Measurements from ENCODE around the gene ZSWIM1.
"Not testable (repeated sequence)": the region's sequence is repeated elsewhere in the genome, so short reads cannot be mapped to it uniquely, and the experiment has no call there.

ZSWIM1 gene

DNA sequence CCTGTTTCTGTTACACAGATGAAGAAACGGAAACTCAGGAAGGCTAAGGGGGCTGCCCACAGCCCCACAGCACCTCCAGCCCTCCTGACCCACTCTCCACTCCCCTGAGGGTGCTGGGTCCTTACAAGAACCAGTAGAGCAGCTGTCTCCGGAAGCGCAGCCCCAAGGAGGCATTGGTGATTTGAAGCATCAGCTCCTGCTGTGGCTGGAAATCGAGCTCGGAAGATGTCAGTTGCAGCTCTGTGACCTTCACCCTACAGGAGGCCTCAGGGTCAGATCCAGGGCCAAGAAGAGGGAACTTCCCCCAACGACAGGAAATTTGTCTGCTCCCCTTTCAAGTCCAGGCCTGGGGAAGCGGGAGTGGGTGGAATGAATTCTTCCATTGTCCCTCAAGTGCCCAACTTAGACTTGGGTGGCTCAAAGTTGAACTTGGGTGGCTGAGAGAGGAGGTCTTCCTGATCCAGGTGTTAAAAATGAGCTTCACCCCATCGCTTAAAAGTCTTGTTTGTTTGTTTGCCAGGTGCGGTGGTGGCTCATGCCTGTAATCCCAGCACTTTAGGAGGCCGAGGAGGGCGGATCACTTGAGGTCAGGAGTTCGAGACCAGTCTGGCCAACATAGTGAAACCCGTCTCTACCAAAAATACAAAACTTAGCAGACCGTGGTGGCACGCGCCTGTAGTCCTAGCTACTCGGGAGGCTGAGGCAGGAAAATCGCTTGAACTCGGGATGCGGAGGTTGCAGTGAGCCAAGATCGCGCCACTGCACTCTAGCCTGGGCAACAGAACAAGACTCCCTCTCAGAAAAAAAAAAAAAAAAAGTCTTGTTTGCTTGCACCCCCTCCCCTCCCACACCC is 29.0 kb downstream of the ZSWIM1 start:
- DNase-seq, result no peak

DNA sequence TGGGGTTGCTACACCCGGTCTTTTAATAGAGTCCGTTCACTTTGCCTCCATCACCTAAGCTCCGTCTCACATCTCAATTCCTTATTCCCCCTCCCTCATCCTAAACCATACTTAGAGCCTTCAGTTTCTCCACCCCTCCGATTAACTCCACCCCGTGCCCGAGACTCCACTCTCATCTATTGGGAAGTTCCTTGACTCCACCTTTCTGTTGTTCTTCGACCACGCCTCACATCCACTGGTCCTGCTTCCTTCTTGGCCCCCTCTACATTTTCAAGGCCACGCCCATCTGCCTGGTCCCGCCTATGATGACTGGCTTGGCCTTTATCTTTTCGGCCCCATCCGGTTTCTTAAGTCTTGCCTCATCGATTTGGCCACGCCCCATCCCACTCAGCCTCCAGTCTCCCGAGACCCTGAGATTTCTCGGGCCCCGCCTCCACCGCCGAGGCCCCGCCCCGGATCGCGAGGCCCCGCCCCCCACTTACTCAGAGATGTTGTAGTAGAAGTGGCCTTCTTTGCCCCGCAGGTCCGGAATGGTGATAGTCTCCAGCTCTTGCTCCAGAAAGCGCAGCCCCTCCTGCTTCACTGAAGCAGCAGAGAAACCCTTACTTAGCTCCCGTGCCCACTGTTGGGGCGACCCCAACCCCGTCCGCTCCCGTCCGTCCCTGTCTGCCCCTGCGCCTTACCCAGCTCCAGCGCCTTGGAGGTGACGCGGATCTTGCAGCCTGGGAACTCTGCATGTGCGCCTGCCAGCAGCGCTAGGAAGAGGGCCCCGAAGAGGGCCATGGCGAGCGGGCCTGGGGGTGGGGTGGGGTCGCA is 29.9 kb downstream of the ZSWIM1 start:
- DNase-seq, result peak; percentile 81

DNA sequence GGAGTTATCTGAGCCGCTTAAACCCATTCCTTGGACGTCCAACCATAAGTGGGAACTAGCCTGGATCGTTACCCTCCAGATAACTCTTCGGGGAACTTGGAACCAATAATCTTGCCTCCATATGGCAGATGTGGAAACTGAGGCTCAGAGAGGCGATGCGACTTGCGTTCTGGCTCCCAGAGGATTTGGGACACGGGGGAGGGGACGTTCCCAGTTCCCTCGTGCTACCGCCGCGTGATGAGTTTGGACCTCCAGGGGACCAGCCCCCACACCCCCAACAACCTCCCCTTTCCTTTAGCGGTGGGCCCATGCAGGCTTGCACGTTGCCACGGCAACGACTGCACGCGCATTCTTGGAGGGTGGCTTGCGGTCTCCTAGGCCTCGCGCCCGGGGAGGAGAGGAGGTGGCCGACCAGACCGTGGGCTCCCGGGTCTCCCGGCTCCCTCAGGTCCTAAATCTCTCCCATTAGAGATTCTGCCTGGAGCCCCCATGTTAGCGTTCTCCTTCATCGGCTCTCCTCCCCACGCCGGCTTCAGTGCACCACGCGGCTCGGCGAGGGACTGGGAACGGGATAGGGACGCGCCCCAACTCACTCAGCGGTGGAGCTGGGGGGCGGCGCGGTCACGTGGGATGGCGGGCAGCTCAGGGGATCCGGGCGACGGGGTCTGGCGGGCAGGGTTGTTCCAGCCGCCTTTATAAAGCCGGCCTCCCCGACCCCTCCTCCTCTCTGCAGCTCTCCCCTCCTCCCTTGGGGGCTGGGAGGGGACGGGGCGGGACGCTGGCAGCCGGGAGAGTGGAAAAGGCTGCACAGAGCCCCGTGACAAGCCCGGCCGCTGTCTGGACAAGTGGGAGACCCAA is 30.7 kb downstream of the ZSWIM1 start, which contains the start of gene PLTP:
TSS of gene PLTP (minus strand) at position 670 of the 858 bp plus-strand sequence. CDS start 703 bp downstream, outside the sequence.
- no peak for DNase-seq

DNA sequence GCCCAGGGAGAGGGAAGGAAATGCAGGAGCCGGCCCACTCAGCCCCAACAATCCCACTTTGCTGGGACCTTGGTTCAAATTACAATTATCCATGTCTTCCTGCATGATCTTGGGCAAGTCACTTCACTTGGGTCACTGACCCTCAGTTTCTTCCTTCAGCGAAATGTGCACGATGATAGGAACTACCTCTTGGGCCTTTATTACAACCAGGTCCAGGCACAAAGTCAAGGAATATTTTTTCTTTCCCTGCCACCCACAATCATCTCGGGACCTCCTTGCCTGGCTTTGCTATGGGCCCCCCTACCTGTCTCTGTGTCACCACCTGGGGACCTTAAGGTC is 31.3 kb downstream of the ZSWIM1 start:
- no peak for DNase-seq

DNA sequence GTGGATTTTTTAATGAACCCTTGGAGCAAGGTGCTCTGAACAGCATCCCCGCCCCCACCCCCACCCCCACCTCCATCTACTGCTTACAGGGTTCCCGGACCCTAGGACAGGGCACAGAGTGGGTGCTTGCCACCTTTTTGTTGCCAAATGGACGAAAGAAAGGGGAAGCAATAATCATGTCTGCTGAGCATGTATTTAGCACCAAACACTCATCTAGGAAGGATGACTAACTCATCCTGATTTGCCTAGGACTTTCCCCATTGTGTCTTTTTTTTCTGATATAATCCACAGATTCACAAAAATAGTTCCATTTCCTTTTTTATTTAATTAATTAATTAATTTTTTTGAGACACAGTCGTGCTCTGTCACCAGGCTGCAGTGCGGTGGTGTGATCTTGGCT is 32.1 kb downstream of the ZSWIM1 start:
- DNase-seq, result no peak

- no peak for DNase-seq
These were observed 36.7 kb downstream of the ZSWIM1 start for GRCh38 chr20:45917790-45918141.

DNA sequence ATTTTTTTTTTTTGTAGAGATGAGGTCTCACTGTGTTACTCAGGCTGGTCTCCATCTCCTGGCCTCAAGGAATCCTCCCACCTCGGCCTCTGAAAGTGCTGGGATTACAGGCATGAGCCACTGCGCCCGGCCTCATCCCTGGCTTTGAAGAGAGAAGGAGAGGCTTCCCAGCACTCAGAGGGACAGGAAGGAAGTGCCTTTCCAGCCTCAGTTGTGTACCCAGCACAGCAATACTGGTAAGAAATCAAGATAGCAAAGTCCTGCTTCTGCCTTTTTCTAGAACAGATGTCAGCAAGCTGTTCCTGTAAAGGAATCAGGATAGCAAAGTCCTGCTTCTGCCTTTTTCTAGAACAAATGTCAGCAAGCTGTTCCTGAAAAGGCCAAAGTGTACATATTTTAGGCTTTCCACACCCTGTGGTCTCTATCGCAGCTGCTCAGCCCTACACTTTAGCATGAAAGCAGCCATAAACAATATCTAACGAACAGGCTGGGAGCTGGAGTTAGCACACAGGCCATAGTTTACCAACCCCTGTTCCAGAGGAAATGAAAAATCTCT is 37.2 kb downstream of the ZSWIM1 start:
- no peak for DNase-seq

- no peak for DNase-seq
These were observed 37.9 kb downstream of the ZSWIM1 start for GRCh38 chr20:45918779-45919537.

DNA sequence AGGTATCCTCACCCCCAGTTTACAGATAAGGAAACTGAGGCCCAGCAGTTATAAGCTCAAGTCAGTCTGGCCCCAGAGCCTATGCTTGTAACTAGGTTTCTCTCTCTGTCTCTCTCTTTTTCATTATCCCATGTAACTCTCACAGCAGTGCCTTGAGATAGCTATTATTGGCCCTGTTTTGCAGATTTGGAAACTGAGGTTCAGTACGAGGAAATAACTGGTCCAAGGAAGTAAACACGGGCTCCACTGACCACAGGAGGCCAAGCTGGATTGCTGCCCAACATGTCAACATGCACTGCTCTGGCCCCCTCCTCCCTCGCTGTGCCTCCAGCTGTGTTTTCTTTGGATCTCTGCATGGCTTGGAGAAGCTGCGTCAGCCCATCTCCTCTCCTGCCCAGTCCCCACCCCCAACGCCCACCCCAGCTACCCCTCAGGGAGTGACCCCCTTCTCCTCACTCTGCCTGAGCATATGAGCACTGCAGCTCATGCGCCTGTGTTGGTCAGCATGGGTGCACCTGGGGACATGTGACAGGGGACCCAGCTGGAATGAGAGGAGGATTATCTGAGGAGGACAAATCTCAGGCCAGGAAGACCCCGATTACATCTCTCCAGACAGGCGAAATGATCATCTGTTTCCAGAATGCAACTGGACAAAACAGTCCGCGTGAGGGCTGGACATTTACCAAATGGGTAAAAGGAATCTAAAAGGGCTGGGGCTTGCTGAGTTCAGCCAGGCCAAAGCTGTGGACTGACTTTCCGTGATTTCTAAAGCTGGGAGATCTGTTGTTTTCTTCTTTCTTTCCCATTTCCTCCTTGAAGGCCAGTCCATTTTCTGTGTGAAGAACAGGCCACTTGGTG is 38.7 kb downstream of the ZSWIM1 start:
- DNase-seq, result no peak

DNA sequence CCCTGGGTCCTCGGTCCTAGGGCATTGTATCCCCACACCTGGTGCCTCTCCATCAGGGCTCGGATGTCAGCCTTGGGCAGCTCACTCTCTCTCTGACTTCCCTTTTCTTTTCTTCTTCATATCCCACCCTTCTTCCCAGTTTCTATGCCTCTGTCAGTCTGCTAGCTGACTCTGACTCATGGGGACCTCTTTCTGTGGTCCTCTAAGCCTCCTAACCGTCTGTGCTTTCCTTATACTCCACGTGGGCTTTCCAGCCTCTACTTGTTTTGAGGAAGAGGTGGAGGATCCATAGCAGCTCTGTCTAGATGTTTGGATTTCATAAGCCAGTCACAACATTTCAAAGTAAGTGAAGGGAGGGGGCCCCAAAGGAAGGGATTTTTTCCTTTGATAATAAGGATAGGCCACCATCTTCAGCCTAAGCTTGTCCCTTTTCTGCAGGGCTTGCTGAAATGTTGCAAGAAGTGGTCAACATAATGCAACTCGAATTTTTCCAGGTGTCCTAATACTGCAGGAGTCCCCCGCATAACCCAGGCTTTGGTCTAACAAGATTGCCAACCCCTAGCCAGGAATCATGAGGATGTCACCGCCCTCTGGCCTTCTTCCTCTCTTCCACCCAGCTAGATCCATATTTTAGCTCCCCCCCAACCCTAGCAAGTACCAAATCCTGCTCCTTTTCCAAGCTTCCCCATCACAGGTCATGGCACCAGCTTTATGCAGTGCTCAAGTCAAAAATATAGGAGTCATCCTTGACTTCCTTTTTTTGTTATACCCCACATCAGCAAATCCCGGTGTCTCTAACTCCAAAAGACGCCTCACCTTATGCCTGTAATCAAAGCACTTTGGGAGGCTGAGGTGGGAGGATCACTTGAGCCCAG is 39.7 kb downstream of the ZSWIM1 start:
- DNase-seq, result no peak

GRCh38 chr20:45921337-45922189 is 40.5 kb downstream of the ZSWIM1 start:
- no peak for DNase-seq

- DNase-seq, result no peak
These were observed 43.6 kb downstream of the ZSWIM1 start for GRCh38 chr20:45924391-45925261.

- DNase-seq, result no peak
These were observed 44.9 kb downstream of the ZSWIM1 start for GRCh38 chr20:45925821-45926506.

GRCh38 chr20:45926731-45927070 is 45.7 kb downstream of the ZSWIM1 start:
- DNase-seq, result no peak

DNA sequence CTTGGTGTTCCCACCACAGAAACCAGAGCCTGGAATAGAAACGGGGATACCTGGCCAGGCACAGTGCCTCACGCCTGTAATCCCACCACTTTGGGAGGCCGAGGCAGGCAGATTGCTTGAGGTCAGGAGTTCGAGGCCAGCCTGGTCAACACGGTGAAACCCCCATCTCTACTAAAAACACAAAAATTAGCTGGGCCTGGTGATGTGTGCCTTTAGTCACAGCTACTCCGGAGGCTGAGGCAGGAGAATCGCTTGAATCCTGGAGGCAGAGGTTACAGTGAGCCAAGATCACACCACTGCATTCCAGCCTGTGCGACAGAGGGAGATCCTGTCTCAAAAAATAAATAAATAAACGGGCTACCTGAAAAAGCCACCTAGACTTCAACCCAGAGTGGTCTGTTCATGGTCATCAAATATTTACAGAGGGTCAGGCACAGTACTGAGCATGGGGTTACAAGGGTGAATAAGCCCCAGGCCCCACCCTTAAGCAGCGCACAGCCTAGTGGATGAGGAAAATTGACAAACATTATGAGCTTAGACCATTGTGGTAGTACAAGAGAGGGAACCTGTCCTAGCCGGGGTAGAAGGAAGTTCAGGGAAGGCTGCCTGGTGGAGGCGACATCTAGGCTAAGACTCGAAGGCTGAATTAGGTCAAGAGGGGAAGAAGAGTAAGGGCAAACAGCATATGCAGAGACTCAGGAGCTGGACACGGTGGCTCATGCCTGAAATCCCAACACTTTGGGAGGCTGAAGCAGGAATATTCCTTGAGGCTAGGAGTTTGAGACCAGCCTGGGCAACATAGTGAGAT is 46.2 kb downstream of the ZSWIM1 start:
- no peak for DNase-seq

GRCh38 chr20:45931680-45932079 is 50.7 kb downstream of the ZSWIM1 start:
- not testable (repeated sequence) for DNase-seq

Measured in 8988T (cell line).